PC-3 (cell line): Measurements from ENCODE around the gene AHDC1.

Experiments
- EZH2 ChIP-seq: fragments of 300-600 bp; sonication (generic); IDR thresholded peaks from one replicate; pipeline ENCODE4 v1.6.1; 2017; ENCODE audit warnings: antibody characterized with exemption, mild to moderate bottlenecking, low read length; ENCODE audit not compliant: unreplicated experiment
- EZH2phosphoT487 ChIP-seq: fragments of 300-600 bp; sonication (generic); IDR thresholded peaks from 2 replicates; pipeline ENCODE4 v1.6.1; 2018; ENCODE audit warnings: mild to moderate bottlenecking, antibody characterized with exemption, low read length, borderline replicate concordance
- TF ChIP-seq, protein P1 (sequence below): fragments of 300-600 bp; sonication (generic); conservative IDR thresholded peaks from 2 replicates; pipeline ENCODE4 v1.5.1; 2017; ENCODE audit warnings: antibody characterized with exemption, low read depth, mild to moderate bottlenecking, low read length

GRCh38 chr1:27551170-27551952 is 52.6 kb downstream of the AHDC1 start:
- TF ChIP-seq, protein P1, sequence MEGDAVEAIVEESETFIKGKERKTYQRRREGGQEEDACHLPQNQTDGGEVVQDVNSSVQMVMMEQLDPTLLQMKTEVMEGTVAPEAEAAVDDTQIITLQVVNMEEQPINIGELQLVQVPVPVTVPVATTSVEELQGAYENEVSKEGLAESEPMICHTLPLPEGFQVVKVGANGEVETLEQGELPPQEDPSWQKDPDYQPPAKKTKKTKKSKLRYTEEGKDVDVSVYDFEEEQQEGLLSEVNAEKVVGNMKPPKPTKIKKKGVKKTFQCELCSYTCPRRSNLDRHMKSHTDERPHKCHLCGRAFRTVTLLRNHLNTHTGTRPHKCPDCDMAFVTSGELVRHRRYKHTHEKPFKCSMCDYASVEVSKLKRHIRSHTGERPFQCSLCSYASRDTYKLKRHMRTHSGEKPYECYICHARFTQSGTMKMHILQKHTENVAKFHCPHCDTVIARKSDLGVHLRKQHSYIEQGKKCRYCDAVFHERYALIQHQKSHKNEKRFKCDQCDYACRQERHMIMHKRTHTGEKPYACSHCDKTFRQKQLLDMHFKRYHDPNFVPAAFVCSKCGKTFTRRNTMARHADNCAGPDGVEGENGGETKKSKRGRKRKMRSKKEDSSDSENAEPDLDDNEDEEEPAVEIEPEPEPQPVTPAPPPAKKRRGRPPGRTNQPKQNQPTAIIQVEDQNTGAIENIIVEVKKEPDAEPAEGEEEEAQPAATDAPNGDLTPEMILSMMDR, result no peak
- TF ChIP-seq EZH2phosphoT487 (no peak), EZH2 (no peak)
